ENCODE results near the gene C19orf18. TPM values are rescaled to one million over a fixed set of nuclear protein-coding genes. Genes with fewer than 3 reads are reported as not detected.

Gene C19orf18
- total RNA-seq (1 to 10 TPM; 1.2 to 1.3 TPM), polyA plus RNA-seq (1 to 10 TPM in 1 of 2 donors, under 1 TPM in 1; 0.24 to 2.0 TPM)
- long read RNA-seq, donor 1 = 0 reads
- long read RNA-seq, donor 2 = 0 reads
- long read RNA-seq, donor 3 = 0 reads
- long read RNA-seq, donor 4 = 0 reads
- long read RNA-seq, donor 5 = 0 reads

DNA sequence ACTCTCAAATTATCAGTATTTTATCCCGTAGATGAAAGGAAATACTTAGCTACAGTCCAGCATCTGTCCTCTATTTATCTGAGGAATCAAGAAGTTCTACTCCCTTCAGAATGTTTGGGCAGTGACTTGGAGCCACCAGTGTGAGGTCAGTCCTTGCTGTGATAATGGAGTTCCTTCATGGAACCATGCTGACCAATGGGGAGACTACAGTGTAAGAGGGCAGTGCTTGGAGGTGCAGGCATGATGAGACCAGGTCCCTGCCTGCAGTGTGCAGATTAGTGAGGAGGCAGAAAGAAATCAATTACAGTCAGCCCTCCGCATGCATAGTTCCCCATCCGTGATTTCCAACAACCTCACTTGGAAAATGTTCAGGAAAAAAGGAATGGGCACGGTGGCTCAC lies at the start of gene C19orf18:
C19orf18 (minus strand) TSS at position 101 of the 400 bp plus-strand sequence. CDS start 102 bp downstream, outside the sequence.
- ATAC-seq (ENCODE audit: insufficient read depth, low FRiP score) (no peak), DNase-seq (no peak)
- Histone ChIP-seq H3K4me3 (no peak within 1 kb of the TSS), H3K27ac (ENCODE audit: low read depth in 1 of 2, low read length in 1 of 2) (no peak within 1 kb of the TSS), H3K27me3 (ENCODE audit: control insufficient read depth in 3 of 3, insufficient read depth in 3 of 3, low read length in 2 of 3) (no peaks in the 10 kb centered on the region), H3K4me1 (ENCODE audit: control insufficient read depth in 5 of 5, insufficient read depth in 5 of 5, low read length in 5 of 5) (no peaks in the 10 kb centered on the region), H3K36me3 (ENCODE audit: control insufficient read depth in 4 of 4, insufficient read depth in 4 of 4, low read length in 4 of 4) (peaks cover 6 to 53% (median 29%) of the 10 kb centered on the region in 4 donors), H3K9ac (ENCODE audit: insufficient read depth in 1 of 2, low read length in 2 of 2) (no peak within 1 kb of the TSS), H3K9me3 (ENCODE audit: control insufficient read depth in 4 of 4, insufficient read depth in 3 of 4, low read length in 3 of 4) (peaks cover 29 to 64% (median 51%) of the 10 kb centered on the region in 4 donors)
- TF ChIP-seq, protein P1, sequence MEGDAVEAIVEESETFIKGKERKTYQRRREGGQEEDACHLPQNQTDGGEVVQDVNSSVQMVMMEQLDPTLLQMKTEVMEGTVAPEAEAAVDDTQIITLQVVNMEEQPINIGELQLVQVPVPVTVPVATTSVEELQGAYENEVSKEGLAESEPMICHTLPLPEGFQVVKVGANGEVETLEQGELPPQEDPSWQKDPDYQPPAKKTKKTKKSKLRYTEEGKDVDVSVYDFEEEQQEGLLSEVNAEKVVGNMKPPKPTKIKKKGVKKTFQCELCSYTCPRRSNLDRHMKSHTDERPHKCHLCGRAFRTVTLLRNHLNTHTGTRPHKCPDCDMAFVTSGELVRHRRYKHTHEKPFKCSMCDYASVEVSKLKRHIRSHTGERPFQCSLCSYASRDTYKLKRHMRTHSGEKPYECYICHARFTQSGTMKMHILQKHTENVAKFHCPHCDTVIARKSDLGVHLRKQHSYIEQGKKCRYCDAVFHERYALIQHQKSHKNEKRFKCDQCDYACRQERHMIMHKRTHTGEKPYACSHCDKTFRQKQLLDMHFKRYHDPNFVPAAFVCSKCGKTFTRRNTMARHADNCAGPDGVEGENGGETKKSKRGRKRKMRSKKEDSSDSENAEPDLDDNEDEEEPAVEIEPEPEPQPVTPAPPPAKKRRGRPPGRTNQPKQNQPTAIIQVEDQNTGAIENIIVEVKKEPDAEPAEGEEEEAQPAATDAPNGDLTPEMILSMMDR (IDR thresholded peaks at IDR 0.05; ENCODE audit: control extremely low read depth, extremely low read depth) = no peak
- 97 to 99% methylated on average over 4 of the region's 4 CpGs for WGBS, 2 donors

DNA sequence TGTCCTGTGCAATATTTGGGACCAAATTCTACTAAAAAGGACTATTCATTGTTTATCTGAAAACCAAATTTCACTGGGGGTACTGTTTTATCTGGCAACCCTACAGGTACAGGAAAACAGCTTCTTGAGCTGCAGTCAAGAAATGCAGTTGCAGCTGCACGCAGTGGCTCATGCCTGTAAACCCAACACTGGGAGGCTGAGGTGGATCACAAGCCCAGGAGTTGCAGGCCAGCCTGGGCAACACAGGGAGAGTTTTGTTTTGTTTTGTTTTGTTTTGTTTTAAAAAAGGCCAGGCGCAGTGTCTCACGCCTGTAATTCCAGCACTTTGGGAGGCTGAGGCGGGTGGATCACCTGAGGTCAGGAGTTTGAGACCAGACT lies 47.9 kb upstream of the C19orf18 start:
- H3K27ac ChIP-seq (ENCODE audit: low read depth in 1 of 2, low read length in 1 of 2) = no peak overlapping the region
- no peak overlapping the region for H3K9ac ChIP-seq (ENCODE audit: insufficient read depth in 1 of 2, low read length in 2 of 2)
- ATAC-seq (ENCODE audit: insufficient read depth, low FRiP score) = no peak
- TF ChIP-seq, protein P1 (IDR thresholded peaks at IDR 0.05; ENCODE audit: control extremely low read depth, extremely low read depth) = no peak
- WGBS, 2 donors = 72 to 77% methylated on average over 4 of the region's 4 CpGs
- peaks cover 0 to 2% (median 0%) of the 10 kb centered on the region in 5 donors for H3K4me1 ChIP-seq (ENCODE audit: control insufficient read depth in 5 of 5, insufficient read depth in 5 of 5, low read length in 5 of 5)
- DNase-seq = no peak
- H3K9me3 ChIP-seq (ENCODE audit: control insufficient read depth in 4 of 4, insufficient read depth in 3 of 4, low read length in 3 of 4) = peaks cover 0 to 48% (median 0%) of the 10 kb centered on the region in 4 donors
- no peaks in the 10 kb centered on the region for H3K27me3 ChIP-seq (ENCODE audit: control insufficient read depth in 3 of 3, insufficient read depth in 3 of 3, low read length in 2 of 3)
- H3K36me3 ChIP-seq (ENCODE audit: control insufficient read depth in 4 of 4, insufficient read depth in 4 of 4, low read length in 4 of 4) = no peaks in the 10 kb centered on the region
- H3K4me3 ChIP-seq = no peak overlapping the region

DNA sequence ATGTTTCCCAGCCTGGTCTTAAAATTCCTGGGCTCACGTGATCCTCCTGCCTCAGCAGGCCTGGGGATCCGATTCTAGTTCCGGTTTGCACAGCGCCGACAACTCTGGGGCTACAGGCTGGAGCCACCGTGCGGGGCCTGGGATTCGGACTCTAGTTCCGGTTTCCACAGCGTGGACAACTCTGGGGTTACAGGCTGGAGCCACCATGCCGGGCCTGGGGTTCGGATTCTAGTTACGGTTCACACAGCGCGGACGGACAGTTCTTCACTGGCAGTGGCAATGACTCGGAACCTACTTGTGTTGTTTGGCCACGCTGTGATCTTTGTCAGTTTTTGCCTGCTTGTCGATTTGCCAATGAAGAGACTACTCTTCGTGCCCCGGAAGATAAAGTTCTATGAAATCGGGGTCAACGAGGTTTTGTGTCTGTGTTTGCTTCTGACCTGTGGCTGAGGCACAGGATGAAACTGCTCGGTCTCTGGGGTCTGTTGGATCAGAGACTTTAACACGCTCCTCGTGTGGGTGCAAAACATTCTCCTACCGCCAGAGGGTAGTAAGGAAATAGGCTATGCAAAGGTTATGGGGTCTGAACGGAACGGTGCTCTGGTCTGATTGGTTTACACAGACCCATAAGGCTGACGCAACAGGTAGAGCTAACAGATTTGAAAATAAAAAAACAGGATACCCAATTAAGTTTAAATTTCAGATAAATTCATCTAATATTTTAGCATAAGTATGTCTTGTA lies 47.4 kb upstream of the C19orf18 start:
- ATAC-seq (ENCODE audit: insufficient read depth, low FRiP score) (no peak), DNase-seq (peak; percentile 81 to 92 (median 90))
- Histone ChIP-seq H3K27ac (ENCODE audit: low read depth in 1 of 2, low read length in 1 of 2) (no peak overlapping the region), H3K36me3 (ENCODE audit: control insufficient read depth in 4 of 4, insufficient read depth in 4 of 4, low read length in 4 of 4) (no peaks in the 10 kb centered on the region), H3K9ac (ENCODE audit: insufficient read depth in 1 of 2, low read length in 2 of 2) (no peak overlapping the region), H3K4me1 (ENCODE audit: control insufficient read depth in 5 of 5, insufficient read depth in 5 of 5, low read length in 5 of 5) (peaks cover 0 to 2% (median 0%) of the 10 kb centered on the region in 5 donors), H3K9me3 (ENCODE audit: control insufficient read depth in 4 of 4, insufficient read depth in 3 of 4, low read length in 3 of 4) (peaks cover 0 to 53% (median 0%) of the 10 kb centered on the region in 4 donors), H3K4me3 (no peak overlapping the region), H3K27me3 (ENCODE audit: control insufficient read depth in 3 of 3, insufficient read depth in 3 of 3, low read length in 2 of 3) (no peaks in the 10 kb centered on the region)
- TF ChIP-seq, protein P1 (IDR thresholded peaks at IDR 0.05; ENCODE audit: control extremely low read depth, extremely low read depth) = peak; percentile 67
- WGBS, 2 donors = 54 to 56% methylated on average over 30 of the region's 30 CpGs

All from lung (tissue), 16 donors.